Measurements from ENCODE around the gene CYTH1.

CYTH1 gene

DNA sequence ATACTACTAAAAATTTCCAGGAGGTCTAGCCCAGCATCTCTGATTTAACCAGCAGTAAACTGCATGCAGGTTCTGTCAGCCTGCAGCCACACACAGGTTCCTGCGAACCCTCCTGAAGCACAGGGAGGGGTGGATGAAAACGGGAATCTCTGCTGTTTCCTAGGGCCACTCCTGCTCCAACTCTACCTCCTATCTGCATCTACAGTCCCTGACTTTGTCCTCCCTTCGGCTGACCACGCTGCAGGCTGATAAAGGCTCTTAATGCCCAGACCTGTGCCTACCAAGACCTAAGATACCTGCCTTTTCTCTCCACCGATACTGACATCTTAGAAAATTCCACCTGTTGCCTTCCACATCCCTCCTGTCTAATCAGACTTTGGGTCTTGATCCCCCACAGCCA, 50.2 kb downstream of the CYTH1 start:
- DNase-seq, result no peak

DNA sequence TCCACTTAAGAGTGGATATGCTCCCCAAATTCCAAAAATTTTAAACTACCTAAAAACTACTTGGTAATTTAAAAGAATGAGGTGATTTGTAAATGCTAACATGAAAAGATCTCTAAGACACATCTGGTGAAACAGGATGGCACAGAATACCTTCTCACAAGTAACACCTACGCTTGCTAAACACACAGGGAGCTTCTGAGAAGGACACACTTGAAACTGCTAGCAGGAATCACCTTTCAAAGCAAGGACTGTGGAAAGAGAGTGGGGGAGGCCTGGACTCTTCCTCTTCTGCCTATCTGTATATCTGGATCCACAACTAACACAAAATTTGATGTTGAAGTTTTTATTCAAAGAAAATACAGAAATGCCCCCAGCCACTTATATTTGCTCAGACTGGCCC, 52.4 kb downstream of the CYTH1 start:
- DNase-seq, result no peak

DNA sequence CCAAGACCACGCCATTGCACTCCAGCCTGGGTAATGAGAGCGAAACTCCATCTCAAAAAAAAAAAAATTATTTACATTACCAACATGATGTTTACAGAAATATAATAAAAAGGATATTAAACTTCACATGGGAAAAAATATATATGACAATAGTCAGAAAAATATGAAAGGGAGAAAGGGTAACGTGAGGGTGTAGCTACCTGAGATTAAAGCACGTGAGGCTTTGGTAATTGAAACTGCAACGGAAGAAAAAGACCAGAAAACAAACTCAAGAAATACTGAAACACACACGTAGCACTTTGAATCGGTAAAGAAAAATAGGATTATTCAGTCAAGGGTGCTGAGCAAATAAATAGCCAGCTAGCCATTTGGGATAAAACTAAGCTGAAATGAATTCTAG, 53.6 kb downstream of the CYTH1 start:
- no peak for DNase-seq

DNA sequence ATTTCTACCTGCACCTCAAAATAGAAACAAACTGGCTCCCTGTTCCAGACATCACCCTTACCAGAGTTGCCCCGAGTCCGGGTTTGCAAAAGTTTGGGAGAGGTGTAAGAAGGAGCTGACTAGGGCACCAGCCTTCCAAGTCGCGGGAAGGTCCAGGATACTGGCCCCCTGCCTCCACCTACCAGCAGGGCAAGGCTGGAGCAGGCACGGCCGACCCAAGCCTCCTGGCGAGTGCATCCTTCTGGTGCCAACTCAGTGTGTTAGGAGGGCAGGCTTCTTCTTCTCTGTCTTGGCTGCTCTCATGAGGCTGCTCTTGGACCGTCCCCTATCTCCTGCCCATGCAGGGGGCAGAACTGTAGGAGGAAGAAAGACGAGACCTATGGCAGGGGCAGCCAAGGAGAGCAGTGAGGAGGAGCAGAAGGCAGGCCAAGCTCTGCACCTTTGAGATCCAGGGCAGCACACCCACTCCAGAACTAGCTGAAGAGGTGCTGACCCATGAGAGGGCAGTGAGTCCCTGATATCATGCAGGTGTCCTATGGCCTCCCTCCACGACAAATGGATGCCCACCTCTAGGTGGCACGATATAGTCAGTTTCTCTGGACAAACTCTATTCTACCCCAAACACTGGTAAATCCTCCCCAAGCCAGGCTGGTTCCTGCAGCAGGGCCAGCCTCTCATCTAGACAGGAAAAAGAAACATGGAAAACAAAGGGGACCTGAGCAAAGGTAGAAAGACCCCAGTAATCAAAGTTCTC, 54.4 kb downstream of the CYTH1 start:
- DNase-seq, result no peak

DNA sequence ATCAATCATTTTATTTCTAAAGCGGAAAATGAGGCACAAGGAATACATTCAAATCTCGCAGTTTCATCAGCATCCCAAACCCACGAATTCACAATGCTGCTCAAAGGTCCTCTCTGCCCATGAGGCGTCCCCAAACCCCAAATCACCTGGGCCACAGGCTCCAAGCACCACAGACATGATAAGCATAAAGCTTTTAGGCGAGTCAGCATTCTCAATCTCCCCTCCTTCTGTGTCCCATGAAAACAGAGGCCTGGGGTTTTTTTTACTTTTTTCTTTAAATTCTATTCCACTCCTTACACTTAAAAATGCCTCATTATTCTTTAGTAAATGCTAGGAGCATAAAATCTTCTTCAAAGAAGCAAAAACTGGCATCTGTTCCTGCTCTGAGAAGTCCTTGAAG, 55.0 kb downstream of the CYTH1 start:
- DNase-seq, result no peak

DNA sequence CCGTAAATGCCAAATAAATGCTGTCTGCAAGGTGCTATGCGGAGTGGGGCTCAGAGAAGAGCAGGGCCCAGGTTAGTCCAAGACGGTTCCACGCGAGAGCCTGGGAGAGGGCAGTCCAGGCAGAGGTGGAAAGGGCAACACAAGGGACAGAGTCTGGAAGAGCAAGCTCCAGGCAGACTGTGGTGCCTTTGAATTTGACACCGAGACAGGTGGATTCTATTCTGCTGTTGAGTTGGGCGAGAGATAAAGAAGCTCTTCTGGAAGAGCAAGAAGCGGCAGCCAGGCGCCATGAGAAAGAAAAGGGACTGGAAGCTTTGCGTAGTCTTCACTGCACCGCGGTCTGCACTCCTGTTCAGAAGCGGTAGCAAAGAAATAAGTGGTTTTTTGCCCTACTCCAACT, 55.6 kb downstream of the CYTH1 start:
- no peak for DNase-seq

DNA sequence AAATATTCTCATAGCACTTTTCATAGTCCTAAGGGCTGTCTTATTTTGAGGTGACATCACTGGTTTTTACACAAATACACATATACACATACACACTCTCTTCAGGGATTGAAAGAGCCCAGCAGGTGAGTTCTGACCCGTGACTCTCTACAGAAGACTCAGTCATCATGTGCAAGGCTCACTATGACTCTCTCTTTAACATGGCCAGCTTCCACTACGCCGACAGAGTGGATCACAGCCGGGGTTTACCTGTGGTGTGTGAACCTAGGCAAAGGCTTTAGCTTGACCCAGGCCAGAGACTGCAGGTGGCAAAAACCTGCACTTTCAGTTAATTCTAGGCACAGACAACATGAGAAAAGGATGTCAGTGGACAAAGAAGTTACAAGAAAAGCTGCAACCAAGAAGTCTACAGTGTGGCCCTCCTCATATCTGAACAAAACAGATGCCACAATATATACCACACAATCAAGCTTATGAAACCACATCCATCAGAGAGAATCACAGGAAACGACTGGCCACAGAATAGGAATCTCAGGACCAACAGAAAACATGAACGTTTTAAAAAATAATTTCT, 56.5 kb downstream of the CYTH1 start:
- no peak for DNase-seq

DNA sequence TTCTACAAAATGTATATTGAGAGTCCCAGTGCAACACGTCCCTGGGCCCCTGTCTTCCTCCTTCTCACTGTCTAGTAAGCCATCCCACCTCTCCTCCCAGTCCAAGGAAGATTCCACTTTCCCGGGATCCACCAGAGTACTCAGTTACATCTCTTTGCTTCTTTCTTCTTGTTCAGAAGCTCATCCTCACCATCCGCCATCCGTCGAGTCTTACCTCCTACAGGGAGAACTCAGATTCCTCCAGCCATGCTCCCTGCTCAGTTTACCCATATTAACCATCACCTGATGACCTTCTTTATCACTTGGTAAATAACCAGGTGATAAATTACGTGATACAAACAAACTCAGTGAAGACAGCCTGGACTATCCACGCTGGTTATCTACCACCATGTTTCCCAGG, 57.1 kb downstream of the CYTH1 start:
- no peak for DNase-seq

DNA sequence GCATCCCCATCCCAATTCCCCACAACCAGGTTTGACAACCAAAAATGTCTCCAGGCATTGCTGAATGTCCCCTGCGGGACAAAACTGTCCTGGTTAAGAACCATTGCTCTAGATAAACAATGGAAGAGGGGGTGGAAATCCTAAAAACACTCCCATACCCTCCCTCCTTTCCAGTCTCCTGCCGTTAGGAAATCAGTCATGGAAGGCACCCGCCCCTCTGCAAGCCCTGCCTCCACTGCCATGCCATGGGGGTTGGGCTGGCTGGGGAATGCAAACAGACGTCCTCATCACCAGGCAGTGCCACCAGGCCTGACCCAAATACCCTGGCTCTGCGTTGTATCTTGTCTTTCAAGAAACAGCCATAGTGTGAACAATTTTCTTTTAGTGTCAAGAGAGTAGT, 57.5 kb downstream of the CYTH1 start:
- DNase-seq, result no peak

DNA sequence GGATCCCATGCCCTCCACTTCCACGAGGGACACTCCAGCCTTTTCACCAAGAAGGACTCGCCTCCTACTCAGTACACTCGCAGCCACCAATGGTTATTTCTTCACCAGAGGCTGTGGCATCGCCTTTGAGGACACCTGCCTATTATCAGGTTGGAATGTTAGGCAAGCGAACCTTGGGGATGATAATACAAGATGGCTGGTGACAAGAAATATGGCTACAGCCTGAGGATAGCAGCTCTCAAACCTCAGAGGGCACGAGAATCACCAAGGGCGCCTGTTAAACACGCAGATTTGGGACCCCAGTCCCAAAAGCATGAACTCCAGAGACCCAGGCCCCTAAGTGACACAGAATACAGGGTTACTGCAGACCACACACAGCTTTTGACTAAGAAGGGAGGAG, 58.1 kb downstream of the CYTH1 start:
- DNase-seq, result no peak

DNA sequence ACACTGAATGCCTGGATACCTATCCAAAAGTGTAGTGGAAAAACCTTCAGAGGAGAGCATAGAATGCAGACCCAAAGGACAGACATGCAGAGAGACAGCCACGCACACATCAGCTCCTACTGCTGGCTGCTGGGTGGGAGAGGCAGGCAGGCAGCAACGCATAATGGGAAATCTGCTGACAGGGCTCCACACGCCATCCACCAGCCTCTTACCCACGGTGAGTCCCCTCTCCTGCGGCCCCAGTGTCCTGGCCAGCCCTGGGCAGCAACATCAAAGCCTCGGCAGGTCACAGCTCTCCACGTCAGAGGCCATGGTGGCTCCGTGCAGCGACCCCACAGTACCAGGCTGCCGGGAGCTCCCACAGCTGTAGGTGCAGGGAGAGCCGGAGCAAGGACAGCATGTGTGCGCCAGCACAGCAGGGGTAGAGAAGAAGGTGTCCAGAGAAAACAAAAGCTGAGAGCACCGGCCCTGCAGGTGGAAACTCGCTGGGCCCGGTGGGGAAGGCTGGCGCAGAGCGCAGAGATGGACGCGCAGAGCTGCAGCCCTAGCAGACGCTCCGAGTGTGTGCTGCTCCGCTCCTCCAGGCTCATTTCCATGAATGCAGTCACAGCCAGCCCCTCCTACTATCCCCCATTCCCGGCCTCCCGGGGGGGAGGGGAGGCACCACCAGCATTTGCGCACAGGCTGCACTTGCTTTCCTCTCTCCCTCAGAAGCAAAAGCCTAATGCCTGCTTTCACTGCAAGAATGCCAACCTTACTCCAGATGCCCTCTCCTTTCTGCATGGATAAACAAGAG, 58.9 kb downstream of the CYTH1 start:
- no peak for DNase-seq

DNA sequence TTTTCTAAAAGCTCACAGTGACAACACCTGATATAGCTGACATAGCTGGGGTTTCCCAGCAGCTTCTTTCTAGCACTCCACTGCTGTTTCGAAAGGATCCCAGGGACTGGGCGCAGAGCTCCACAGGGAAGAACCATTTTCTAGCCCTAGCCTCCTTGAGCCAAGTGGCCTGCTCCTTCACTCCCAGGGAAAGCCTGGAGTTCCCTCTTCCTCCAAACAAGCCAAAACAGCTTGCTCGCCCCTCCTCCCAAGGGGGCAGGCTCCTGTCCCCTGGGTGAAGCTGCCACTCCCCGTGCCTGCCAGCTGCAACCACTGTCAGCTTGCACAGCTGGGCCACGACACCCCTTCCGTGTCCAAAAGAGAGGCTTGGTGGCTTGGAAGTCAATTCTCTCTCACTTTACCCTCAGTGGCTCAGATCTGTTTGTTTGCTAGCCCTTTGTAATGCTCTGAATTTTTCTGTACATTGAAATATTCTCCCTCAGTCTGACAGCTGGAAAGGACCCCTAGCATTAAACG, 59.8 kb downstream of the CYTH1 start:
- no peak for DNase-seq

DNA sequence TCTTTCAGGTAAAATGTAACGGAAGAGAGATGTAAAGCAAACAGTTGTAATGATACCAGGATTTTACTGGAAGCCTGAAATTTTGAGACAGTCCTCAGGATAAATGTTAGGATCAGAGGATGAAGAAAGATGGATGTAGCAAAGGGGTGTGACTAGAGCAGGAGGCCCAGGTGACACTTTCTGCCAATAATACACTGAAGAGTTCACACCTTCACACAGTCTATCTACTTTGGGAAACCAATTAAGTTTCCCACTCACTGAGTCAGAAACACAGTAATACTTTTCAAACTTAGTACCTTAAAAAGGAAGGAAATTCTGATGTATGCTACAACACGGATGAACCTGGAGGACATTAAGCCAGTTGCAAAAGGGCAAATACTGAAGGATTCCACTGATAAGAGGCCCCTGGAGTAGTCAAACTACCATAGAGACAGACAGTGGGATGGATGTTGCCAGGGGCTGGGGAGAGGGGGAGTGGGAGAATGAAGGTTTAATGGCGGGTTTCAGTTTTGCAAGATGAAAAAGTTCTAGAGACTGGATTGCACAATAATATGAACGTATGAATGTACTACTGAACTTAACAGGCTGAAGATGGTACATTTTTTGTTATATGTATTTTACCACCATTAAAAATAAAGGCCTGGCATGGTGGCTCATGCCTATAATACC, 62.3 kb downstream of the CYTH1 start:
- no peak for DNase-seq

DNA sequence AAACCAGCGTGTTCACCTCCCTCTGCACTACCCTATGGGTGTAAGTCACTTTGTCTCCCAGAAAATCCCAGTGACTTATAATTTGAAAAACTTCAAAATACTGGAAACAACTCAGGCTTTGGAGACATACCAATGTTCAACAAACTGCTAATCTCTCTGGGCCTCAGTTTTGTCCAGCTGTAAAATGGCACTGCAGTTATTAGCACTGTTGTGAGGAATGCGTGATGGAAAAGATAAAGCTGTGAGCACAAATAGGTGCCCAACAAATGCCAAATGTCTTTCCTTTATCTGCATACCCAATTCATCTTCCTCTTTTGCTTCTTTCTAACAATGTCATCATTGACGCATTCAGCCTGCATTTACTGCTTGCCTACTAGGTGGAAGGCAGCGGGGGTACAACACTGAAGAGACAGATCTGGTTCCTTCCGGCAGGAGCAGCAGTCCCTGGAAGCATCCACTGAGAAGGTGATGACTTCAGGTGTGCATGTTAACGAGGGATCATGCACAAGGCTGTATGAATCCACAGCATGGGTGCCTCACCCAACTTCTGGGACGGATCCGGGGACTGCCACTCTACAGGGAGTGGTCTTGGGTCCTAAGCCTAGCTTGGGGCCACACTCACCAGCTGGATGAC, 63.4 kb downstream of the CYTH1 start:
- no peak for DNase-seq

DNA sequence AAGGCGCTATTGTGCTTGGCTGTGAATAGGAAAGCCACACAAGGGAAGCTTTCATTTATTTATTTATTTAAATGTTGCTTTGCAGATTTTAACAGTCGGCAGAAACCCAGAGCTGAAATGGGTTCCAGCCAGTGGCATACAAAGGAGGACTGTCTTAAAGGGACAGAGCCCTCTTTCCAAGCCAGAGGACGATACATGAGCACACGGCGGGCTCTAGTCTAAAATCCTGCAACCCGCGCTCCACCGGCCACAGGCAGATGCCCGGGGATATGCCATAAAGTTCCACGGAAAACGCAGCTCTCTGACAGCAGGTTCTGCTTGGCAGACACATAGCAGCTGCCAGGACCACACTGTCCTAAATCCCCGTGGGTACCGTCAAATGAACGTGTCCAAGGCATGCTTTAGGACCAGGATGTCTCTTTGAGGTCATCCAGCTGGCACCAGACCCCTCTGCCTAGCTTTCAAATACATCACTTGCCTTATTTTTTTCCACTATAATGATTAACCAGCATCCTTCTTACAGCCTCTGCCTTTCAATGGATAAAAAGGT, 64.6 kb downstream of the CYTH1 start:
- DNase-seq, result no peak

DNA sequence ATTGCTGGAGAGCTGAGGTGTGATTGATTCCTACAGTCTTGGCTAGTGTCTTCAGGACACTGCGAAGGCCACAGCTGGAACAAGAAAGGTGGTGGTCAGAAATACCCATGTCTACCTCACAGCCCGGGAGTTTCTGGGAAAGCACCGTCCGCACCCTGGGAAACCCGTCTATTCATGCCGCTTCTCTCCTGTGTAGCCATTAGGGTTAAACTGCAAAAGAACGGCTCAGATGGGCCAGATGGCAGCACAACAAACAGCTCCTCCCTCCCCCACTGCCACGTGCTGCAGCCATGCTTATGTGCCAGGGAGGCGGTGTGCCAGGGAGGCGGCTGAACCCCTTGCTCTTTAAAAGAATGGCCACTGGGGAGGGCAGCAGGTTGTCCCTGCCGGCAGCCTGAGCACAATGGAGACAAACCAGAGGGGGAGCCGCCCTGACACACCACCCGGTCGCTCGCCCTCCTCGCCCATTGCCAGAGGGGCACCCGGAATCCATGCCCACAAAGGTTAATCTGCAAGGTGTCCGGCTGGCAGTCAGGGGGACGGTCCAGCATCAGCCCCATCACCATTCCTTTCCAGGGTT, 65.2 kb downstream of the CYTH1 start:
- peak; percentile 39 to 44 for DNase-seq

DNA sequence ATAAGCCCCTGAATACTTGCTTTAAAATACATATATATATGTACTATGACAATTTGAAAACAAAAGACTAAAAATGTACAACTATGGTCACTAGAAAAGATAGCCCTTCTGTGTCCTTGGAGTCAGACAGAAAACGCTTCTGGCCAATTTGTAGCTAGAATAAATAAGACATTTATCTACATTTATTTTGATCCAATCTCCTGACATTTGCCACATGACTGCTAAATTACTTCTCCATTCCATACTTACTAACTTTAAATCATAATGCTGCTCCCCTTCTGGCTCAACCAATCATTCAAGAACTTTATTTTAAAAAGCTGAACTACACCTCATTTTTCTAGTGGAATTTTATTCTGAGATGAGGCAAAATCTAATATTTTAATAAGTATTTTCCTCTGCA, 65.8 kb downstream of the CYTH1 start:
- no peak for DNase-seq

DNA sequence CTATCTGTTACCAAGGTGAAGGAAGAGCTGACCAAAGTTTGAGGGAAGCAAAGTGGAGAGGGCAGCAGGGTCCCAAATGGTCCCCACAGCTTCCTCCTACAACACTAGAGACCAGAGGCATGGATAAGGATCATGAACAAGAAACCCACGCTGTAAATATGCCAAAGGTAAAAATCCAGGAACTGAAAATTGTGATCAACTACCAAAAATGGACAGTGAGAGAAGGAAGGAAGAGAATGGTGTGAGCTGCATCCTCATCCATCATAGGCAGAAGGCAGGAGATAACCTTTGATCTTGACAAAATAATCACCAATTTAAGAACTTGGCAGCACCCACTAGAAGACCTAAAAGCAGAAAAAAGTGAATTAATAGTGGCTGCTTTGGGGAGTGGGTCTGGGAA, 66.2 kb downstream of the CYTH1 start:
- DNase-seq, result no peak

DNA sequence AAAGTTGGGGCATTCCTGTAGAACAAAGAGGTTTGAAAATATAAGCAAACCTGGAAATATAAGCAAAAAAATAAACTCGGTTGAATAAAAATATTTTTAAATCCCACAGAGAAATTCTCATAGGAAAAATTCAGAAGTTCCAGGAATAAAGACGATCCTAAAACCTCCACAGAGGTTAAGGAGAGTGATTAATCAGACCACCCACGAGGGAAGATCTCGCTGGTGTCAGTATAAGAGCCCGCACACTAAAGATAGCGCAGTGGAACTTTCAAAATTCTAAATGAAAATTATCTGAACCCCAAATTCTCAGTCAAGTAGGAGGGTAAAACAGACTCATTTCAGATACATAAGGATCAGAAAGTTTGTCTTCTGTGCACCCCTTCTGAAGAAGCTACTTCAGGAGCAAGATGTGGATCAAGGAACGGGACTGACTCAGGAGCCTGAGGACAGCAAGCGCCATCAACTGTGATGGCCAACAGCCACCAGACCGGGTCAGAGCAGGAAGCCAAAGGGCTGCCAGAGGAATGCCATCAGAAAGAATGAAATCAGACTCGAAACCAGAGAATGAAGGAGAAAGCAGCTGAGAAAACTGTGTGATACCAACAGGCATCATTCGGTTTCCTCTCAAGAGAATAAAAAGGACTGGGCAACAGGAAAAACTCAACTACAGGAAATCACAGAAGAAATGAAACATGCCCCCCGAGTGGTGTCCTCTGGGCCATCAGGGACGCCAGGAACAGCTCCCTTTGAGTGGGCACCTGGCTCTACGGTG, 66.9 kb downstream of the CYTH1 start:
- no peak for DNase-seq

DNA sequence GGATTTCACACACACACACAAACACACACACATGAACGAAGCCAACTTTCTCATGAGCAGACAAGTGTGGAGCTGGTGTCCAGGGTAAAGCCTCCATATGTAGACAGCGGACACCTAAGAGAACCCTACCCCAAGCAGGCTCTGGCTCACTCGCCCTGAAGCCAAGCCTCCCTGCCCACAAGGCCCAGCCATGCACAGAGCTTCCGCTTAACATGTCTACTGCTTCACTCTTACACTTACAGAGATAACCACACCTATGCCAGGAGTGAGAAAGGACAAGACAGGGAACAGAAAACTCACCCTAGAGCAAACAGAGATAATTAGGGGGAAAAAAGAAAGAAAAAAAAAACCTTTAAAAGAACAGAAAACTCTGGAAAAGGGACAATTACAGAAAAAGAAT, 67.5 kb downstream of the CYTH1 start:
- no peak for DNase-seq

DNA sequence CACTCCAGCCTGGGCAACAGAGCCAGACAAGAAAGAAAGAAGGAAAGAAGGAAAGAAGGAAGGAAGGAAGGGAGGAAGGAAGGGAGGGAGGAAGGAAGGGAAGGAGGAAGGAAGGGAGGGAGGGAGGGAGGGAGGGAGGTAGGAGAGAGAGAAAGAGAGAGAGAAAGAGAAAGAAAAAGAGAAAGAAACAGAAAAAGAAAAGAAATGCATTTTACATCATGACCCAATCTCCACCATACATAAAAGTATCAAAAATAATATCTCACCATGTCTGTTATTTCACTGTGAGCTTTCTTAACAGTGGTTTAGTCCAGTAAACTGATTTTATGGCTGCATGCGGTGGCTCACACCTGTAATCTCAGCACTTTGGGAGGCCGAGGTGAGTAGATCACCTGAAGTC, 70.0 kb downstream of the CYTH1 start:
- no peak for DNase-seq

Data from activated CD4-positive, alpha-beta T cell treated with anti-CD3 and anti-CD28 coated beads, Interleukin-2, amount 50 U/mL, for 4 hours (primary cell).